ENCODE results near the gene IL12B.
"Not testable (repeated sequence)": the region's sequence is repeated elsewhere in the genome, so short reads cannot be mapped to it uniquely, and the experiment has no call there.

Gene IL12B

GRCh38 chr5:159330131-159330800, at the start of gene IL12B:
TSS of gene IL12B (minus strand) at chr5:159330487. CDS start at chr5:159326782, 3,705 bp downstream.
- no peak for TF ChIP-seq CTCF (IDR thresholded peaks at IDR 0.05; ENCODE audit: borderline replicate concordance, control extremely low read depth, extremely low read depth, insufficient read depth, missing control alignments)
- DNase-seq (ENCODE audit: low spot score): no peak
- in situ Hi-C loops (cut with MboI; ENCODE audit: low sequenced_read_pairs, unreplicated experiment): no loop called here

- TF ChIP-seq CTCF (IDR thresholded peaks at IDR 0.05; ENCODE audit: borderline replicate concordance, control extremely low read depth, extremely low read depth, insufficient read depth, missing control alignments): no peak
- in situ Hi-C loops (cut with MboI; ENCODE audit: low sequenced_read_pairs, unreplicated experiment): no loop called here
- no peak for DNase-seq (ENCODE audit: low spot score)
These were observed 47.4 kb upstream of the IL12B start for GRCh38 chr5:159377653-159378052.

GRCh38 chr5:159367866-159368265, 37.6 kb upstream of the IL12B start:
- in situ Hi-C loops (cut with MboI; ENCODE audit: low sequenced_read_pairs, unreplicated experiment); DNase-seq (ENCODE audit: low spot score): not testable (repeated sequence)

GRCh38 chr5:159366776-159367175, 36.5 kb upstream of the IL12B start:
- in situ Hi-C loops (cut with MboI; ENCODE audit: low sequenced_read_pairs, unreplicated experiment); DNase-seq (ENCODE audit: low spot score): not testable (repeated sequence)

- no peak for TF ChIP-seq CTCF (IDR thresholded peaks at IDR 0.05; ENCODE audit: borderline replicate concordance, control extremely low read depth, extremely low read depth, insufficient read depth, missing control alignments)
- in situ Hi-C loops (cut with MboI; ENCODE audit: low sequenced_read_pairs, unreplicated experiment): no loop called here
- no peak for DNase-seq (ENCODE audit: low spot score)
These were observed 31.9 kb upstream of the IL12B start for GRCh38 chr5:159362220-159362619.

- in situ Hi-C loops (cut with MboI; ENCODE audit: low sequenced_read_pairs, unreplicated experiment): not testable (repeated sequence)
These were observed 29.6 kb upstream of the IL12B start for GRCh38 chr5:159359871-159360270.

GRCh38 chr5:159359408-159359807, 29.1 kb upstream of the IL12B start:
- no peak for TF ChIP-seq CTCF (IDR thresholded peaks at IDR 0.05; ENCODE audit: borderline replicate concordance, control extremely low read depth, extremely low read depth, insufficient read depth, missing control alignments)
- in situ Hi-C loops (cut with MboI; ENCODE audit: low sequenced_read_pairs, unreplicated experiment): no loop called here

More at GRCh38 chr5:159359871-159360270, 29.6 kb upstream of the IL12B start:
- DNase-seq (ENCODE audit: low spot score): not testable (repeated sequence)

GRCh38 chr5:159353661-159354252, 23.5 kb upstream of the IL12B start:
- TF ChIP-seq CTCF (IDR thresholded peaks at IDR 0.05; ENCODE audit: borderline replicate concordance, control extremely low read depth, extremely low read depth, insufficient read depth, missing control alignments): no peak
- no peak for DNase-seq (ENCODE audit: low spot score)
- in situ Hi-C loops (cut with MboI; ENCODE audit: low sequenced_read_pairs, unreplicated experiment): no loop called here

More at GRCh38 chr5:159359408-159359807, 29.1 kb upstream of the IL12B start:
- DNase-seq (ENCODE audit: low spot score): no peak

- DNase-seq (ENCODE audit: low spot score); in situ Hi-C loops (cut with MboI; ENCODE audit: low sequenced_read_pairs, unreplicated experiment): not testable (repeated sequence)
These were observed 20.4 kb upstream of the IL12B start for GRCh38 chr5:159350644-159351043.

GRCh38 chr5:159350216-159350615, 19.9 kb upstream of the IL12B start:
- in situ Hi-C loops (cut with MboI; ENCODE audit: low sequenced_read_pairs, unreplicated experiment); DNase-seq (ENCODE audit: low spot score): not testable (repeated sequence)

Measured in GM13976 (cell line).